NCI-H345 (cell line): ENCODE measurements around the gene ADGRG1.
"Not testable (repeated sequence)": the region's sequence is repeated elsewhere in the genome, so short reads cannot be mapped to it uniquely, and the experiment has no call there.

ENCODE experiments used
- DNase-seq: peaks from one replicate; lab custom pipeline; 2025; lab: John Stamatoyannopoulos, UW

The ADGRG1 gene

DNA sequence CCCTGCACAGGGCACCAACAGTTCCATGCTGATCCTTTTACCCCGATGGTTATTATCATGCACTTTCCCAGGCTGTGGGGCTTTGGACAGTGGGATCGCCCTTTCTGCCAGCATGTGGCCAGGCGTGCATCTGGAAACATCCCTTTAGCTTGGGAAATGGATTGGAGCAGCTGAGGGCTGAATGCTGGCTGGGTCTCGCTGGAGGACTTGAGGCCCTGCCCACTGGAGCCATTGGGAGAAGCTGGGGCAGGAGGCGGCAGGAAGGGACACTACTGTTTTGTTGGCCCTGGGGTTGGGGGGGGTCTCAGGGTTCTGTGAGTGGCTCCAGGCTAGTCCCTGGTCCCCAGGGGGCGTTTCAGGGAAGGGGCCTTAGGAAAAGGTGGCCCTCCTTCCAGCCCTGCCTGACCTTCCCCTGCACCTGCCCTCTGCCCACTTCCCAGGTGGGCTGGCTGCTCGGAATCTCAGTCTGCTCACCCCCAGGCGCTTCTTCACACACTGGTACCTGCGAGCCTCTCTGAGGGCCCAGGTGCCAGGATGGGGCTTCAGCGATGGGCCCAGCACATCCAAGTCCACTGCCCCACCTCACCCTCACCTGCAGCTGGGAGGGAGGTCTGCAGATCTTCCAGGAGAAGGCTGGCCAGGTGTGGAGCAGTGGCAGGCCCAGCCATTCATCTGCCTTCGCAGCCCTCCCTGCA lies 38.1 kb downstream of the ADGRG1 start:
- no peak for DNase-seq

DNA sequence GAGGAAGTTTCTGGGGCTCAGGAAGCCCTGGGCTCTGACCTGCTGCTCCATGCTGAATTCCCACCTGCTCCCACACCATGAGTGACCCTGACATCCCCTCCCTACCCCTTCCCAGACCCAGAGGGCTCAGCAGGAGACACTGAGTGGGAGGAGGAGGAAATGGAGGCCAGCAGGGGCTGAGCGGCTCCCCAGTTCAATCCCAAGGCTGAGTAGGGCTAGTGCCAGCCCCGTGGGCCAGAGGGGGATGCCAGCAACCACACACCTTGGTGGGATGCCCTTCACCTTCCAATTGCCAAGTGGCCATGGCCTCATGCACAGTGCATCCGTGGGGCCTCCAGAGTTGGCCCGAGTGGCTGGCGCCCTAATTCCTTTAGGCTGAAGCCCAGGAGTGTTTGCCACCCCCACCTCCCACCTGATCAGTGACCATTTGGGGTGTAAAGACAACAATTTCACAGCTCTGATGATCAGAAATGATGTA lies 38.7 kb downstream of the ADGRG1 start:
- no peak for DNase-seq

DNA sequence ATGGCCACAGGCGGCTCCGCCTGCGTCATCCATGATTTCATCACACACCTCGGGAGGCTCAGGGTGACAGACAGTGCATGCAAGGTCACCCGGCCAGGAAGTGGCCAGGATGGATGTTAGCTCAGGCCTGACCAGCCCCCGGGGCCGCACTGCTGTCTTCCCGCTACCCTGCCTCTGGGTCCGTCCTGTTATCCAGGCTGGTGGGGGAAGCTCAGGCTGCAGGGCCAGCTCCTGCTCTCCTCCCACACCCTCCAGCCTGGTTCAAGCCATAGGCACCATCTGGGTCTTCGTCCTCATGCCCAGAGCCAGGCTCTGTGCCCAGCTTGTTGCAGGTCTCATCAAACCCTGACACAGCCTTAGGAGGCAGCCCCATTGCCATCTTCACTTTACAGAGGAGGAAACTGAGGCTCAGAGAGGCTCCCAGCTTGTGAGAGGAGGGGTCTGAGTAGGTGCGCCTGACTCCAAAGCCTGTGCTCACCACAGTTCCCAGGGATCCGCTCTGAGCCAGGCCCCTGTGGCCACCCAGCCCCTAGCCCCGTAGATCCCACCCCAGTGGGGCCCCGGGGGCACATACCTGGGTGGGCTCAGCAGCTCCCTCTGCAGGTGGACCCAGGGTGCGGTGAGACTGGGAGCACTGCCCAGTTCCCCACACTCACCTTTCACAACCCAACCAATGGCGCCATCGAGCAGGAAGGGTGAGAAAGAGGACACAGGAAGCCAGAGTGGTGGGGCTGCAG lies 39.3 kb downstream of the ADGRG1 start:
- DNase-seq, result no peak

DNA sequence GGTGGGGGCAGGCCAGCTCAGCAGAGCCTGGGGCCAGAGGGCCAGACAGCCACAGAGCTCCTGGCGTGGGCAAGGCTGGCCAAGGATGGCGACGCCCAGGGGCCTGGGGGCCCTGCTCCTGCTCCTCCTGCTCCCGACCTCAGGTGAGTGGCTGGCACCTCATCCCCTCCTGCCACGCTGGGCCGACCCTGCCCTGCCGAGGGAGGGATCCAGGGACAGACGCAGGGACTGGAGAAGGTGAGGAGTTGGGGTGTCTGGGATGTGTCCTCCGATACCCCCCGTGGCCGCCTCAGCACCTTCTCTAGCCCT lies 39.8 kb downstream of the ADGRG1 start, which contains the start of gene ADGRG3:
TSS of gene ADGRG3 (plus strand) at position 44 of the 309 bp plus-strand sequence. CDS start at position 86, 42 bp downstream.
- no peak for DNase-seq

DNA sequence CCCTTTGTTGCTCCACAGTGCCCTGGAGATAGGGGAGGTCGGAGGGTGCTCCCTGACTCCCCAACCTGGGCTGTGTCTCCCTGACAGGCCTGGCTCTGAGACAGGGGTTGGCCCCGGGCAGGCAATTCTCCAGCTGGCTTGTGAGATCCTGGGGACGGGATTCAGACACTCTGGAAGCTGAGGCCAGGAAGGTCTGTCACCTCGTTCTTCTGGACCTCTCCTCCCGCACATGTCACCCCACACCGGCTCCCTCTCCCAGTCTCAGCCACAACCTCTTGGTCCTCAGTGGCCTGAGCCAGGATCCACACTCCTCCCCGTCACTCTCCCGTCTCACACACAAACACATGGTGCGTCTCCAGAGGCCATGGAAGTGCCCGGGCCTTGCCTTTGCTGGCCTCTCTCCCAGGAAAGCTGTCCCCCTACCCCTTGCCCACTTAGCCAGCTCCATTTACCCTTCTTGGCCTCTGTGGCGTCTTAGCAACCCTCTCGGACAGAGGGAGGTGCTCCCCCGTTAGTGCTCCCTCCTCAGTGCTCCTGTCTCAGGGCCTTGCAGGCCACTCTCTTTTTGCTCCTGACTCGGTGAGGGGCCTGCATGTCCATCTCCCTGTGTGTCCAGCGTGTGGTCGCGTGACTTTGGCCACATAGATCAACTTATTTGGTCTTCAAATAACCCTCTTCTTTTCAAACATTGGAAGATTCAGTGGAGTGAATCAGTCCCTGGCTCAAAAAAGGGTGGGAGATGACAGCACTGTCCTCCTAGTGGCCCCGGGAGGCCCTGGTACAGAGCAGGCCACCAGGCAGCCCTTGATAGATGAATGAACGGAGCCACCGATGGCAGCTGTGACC lies 40.4 kb downstream of the ADGRG1 start:
- DNase-seq, result no peak

DNA sequence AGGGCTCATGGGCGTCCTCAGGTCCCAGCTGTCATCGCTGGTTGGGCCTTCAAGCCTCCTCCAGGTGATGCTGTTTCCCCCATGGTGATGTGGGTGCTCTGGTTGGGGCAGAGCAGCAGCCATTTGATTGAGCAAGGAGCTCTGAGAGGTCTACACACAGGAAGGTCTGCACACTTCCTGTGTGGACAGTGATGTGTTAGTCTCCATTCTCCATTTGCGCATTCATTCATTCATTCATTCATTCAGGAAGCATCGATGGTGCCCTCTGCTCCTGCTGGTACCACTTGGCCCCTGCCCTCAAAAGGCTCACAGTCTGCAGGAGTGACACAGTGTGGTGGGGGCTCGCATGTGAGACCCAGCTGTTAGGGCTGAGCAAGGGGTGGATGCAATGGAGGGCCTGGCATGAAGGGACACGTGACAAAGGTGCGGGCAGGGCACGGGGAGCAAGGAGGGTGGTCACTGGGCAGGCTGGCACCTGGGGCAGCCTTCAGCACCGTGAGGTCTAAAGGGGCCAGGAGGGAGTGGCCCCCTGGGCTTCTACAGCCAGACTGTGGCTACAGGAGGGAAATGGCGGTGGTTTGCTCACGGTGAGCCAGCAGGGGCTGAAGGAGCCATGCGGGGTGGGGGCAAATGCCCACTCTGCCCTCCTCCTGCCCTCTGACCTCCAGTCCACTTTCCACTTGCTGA lies 41.2 kb downstream of the ADGRG1 start:
- DNase-seq, result no peak

DNA sequence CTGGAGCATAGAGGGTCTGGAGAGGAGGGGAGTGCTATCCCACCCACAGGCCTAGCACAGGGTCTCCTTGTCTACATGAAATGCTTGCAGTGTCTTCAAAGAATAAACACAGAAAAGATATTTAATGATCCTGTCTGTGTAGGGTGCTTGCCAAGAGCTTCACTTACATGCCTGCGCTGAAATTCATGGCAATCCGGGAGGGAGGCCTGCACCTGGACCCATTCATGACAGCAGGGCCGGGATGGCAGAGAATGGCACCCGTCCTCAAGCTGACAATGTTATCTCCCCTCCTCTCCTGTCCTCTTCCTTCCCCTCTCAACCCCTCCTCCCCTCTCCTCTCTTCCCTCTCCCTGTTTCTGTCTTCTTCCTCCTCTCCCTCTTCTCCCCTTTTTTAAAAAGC lies 41.8 kb downstream of the ADGRG1 start:
- no peak for DNase-seq

DNA sequence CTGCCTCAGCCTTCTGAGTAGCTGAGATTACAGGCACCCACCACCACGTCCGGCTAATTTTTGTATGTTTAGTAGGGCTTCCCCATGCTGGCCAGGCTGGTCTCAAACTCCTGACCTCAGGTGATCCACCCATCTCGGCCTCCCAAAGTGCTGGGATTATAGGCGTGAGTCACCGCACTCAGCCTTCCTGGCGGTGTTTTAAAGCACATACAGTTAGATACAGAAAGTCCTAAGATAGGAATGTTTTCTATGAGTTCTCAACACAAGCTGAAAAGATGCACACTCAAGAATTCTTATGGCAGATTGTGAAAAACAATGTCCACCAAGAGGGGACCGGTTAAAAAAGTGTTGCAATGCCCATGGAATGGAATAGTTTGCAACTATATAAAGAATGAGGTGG lies 43.0 kb downstream of the ADGRG1 start:
- not testable (repeated sequence) for DNase-seq

DNA sequence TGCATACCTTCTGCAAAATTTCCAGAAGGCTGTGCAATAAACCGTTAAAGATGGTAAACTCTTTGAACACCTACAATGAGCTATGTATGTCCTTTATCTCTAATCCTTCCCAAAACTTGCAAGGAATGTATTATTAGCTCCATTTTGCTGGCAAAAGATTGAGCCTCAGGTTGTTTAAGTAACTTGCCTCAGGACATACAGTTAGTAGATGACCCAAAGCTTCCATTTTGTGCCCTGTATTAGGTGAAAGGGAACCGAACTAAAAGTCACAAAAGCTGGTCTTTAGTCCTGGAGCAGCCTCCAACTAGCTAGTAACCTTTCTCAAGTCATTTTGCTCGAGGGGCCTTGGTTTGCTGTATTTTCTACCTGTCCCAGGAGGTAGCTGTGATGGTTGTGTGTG lies 44.0 kb downstream of the ADGRG1 start:
- no peak for DNase-seq

DNA sequence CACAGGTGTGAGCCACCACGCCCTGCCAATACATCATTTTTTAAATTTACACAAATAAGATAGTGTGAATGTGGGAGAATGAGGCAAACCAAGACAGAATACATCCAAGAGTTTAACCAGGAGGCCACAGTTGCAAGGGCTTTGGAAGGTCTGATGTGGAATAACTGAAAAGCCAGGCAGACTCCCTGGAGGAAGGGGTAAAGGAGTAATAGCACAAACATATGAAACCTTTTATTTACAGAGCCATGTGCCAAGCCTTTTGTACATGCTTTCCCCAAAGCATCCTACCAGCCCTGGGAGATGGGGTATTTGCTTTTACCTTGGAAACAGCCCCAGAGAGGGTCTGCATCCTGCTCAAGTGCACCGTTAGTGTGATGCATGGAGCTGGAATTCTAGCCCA lies 44.4 kb downstream of the ADGRG1 start:
- no peak for DNase-seq

DNA sequence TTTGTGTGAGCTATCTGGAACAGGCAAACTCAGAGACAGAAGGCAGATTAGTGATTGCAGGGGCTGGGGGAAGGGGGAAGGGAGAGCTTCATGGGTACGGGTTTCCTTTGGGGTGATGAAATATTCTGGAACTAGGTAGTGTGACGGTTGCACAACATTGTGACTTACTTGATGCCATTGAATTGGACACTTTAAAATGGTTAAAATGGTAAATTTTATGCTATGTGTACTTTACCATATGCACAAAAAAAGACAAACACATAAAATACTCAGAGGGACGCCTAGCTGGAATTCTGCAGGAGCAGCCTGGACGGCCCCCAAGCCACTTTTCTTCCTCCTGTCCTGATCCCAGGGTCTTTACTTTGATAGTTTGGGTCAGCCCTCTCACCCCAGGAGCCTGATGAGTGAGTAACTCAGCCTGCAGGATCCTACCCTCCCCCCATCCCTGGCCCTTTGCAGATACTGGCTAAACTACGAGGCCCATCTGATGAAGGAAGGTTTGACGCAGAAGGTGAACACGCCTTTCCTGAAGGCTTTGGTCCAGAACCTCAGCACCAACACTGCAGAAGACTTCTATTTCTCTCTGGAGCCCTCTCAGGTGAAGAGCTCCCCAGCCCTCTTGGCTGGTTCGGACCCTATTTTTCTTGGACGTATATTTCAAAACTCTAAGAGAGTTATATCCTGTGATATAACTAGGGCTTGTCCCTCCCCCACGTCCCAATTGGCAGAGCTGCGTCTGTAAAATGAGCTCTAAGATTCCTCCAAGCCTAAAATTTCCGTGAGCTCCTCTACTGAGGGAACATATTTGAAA lies 47.5 kb downstream of the ADGRG1 start:
- DNase-seq, result no peak

DNA sequence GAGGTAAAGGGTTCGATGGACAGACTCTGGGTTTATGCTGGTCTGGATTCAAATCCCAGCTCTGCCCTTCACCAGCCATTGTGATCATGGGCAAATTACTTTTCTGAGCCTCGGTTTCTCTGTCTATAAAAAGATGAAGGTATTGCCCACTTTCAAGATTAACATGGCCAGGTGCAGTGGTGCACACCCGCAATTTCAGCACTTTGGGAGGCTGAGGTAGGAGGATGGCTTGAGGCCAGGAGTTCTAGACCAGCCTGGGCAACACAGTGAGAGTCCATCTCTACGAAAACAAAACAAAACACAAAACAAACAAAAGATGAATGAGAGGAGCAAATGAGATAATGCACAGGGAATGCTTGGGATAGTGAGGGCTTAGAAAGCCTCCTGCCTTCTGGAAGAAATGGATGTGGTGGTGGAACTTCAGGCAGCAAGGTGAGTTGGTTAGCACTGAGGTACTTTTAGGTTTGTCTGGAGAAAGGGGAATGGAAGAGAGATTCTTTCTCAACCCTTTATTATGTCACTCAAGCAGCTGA lies 48.2 kb downstream of the ADGRG1 start:
- no peak for DNase-seq

DNA sequence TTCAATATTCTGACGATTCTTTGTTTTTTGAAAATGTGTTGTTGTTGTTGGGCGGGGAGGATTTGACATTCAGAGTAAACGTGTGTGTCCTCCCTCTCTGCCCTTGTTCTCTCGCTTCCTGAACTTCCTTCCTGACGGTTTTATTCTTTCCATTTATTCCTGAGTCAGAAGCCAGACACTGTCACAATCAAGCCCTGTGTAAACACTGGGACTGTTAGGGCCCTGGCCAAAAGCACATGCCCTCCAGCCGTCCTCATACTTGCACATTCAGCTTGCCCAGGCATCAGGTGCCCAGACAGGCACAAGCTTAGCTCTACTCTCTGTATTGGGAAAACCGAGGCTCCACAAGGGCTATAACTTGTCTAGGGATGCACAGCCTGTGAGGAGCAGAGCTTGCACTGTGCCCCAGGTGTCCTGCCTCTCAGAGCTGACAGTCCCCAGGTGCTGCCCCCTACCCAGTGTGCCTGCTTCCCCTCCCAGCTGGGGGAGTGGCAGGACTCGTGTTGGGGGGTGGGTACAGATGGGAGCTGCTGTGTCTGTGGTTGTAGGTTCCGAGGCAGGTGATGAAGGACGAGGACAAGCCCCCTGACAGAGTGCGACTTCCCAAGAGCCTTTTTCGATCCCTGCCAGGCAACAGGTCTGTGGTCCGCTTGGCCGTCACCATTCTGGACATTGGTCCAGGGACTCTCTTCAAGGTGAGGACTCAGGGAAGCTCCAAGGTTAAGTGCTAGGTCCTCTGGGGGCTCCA lies 49.4 kb downstream of the ADGRG1 start:
- no peak for DNase-seq

DNA sequence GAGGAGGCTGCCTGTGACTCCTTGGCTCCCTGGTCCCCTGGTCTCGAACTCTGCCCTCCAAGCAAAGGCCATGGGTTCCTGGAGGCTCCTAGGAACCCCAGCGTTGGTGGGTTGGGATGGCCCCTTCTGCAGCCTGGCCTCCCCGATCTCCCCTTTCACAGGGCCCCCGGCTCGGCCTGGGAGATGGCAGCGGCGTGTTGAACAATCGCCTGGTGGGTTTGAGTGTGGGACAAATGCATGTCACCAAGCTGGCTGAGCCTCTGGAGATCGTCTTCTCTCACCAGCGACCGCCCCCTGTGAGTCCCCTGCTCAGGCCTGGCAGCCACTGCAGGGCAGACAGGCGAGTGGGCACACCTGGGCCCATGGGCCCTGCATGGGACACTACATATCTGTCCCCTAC lies 50.6 kb downstream of the ADGRG1 start:
- DNase-seq, result no peak

DNA sequence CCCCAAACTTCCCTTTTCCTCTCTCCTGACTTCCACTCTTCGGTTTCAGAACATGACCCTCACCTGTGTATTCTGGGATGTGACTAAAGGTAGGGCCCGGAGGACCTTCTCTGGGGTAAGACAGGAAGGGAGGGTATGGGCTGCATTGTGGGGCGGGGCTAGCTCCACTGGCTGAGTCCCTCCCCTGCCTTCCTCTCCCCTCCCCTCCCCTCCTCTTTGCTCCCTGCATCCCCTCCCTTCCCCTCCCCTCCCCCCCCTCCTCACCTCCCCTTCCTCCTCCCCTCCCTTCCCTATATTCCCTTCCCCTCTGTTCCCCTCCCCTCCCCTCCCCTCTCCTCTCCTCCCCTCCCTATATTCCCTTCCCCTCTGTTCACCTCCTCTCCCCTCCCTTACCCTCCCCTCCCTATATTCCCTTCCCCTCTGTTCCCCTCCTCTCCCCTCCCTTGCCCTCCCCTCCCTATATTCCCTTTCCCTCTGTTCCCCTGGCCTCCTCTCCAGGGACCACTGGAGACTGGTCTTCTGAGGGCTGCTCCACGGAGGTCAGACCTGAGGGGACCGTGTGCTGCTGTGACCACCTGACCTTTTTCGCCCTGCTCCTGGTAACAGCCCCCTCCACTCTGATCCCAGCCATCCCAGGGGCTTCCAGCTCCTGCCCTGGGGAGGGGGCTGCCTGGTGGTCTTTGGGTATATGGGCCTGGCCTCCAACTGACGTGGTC lies 51.5 kb downstream of the ADGRG1 start:
- DNase-seq, result no peak

DNA sequence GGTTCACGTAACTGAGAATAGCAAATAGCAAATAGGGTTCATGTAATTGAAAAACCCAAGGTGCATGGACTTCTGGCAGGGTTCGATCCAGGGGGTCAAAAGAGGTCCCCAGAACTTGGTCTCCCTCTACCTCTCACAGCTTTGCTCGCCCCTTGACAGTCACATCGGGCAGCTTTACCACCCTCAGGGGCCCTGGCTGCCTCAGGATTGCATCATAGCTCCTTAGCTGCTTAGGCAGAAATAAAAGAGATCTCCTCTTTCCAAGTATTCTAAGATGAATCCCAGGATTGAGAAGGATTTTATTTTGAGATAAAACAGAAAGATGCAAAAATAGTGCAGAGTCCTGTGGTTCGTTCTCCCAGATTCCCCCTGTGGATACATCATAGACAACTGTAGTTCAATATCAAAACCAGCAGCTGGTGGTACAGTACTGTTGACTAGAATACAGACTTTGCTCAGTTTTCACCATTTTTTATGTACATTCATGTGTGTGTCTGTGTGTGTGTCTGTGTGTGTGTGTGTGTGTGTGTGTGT lies 52.5 kb downstream of the ADGRG1 start:
- no peak for DNase-seq

DNA sequence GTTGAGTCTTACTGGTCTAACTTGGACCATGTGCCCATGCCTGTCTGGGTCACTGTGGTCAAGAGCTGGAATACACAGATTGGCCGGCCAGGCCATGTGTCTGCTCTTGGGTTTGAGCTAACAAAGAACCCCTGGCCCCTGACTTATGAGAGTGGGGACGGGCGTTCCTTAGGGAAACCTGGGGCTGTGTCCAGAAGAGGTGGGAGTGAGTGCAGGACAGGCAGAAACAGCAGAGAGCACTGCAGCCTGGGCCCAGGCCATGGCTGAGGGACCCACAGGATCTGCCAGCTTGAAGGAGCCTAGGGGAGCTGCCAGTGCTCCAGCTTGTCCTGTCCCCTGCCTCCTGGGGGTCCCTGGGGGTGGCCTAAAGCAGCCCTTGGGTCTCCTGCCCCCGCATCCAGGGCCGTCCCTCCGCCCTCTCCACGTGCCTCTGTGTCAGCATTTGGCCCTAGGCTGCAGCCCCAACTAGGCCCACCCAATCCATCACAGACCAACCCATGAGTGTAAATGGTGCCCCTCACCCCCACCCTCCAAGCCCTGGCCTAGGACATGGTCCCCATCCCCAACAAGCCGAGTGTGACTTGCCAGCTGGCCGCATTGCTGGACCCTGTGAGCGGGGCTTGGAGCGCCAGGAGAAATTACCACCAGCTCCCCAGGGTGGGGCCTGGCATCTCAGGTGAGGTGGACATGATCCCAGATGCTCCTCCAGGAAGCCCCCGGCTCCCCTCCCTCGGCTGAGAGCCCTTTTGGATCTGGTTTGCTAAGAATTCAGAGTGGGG lies 53.7 kb downstream of the ADGRG1 start:
- no peak for DNase-seq

DNA sequence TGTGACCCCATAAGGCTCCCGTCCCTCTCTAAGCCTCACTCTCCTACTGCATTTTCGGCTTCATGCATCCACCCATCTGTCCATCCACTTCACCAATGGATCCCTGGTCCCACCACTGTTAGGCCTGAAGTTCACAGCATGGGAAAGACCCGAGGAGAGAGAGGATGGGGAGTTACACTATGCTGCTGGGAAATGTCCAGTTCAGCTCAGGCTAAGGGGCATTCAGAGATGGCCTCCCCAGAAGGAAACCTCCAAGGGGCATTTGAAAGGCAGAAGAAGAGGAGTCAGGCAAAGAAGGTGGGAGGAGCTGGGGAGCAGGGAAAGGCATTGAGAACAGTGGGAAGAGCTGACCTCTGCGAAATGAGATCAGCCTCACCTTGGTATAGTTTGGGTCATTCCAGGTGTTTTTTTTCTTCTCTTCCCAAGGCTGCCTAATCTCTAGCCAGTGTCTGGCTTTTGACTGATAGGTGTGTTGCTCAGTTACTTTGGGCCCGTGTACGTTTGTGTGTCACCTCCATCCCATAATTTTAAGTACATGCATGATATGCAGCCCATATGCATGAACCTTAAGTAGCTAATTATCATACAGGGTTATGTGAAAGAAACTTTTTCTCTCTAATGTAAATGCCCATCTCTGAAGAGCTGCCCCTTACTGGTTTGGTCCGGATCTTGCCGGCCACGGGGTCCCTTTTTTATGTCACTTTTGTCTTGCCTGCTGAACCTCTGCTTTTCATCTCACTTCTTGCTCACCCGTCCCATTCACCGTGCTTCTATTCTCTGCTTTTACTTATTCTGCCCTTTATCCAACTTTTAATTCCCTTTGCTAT lies 54.6 kb downstream of the ADGRG1 start:
- no peak for DNase-seq
